Spleen (tissue), 11 donors: ENCODE data around the gene DOCK1. TPM values are rescaled to one million over a fixed set of nuclear protein-coding genes. Genes with fewer than 3 reads are reported as not detected.

Source experiments
- DNase-seq: peaks from one replicate; pipeline ENCODE4 v3.0.0-alpha.2; 2020
- H3K27ac ChIP-seq, 8 donors: fragments of 200-600 bp; sonication (generic) in 7 of 8; 1 replicate in 4 of 8; 2 replicates in 4 of 8; pipeline versions ENCODE4 v1.5.0 to v1.8.0; 2016 to 2021; ENCODE audit warnings: inconsistent platforms in 4 of 8, mild to moderate bottlenecking in 4 of 8, moderate library complexity in 1 of 8
- H3K27me3 ChIP-seq, 7 donors: fragments of 200-600 bp; sonication (generic) in 6 of 7; replicated peaks in 1 of 7; 1 replicate in 4 of 7; 2 replicates in 3 of 7; pipeline versions ENCODE4 v1.5.0 to v1.8.0; 2016 to 2021; ENCODE audit warnings: inconsistent platforms in 3 of 7, mild to moderate bottlenecking in 1 of 7
- H3K36me3 ChIP-seq, 6 donors: fragments of 200-600 bp; sonication (generic) in 5 of 6; 1 replicate in 4 of 6; 2 replicates in 2 of 6; pipeline versions ENCODE4 v1.5.0 to v1.8.0; 2016 to 2021; ENCODE audit warnings: inconsistent platforms in 2 of 6
- H3K4me1 ChIP-seq, 6 donors: fragments of 200-600 bp; sonication (generic) in 5 of 6; 1 replicate in 3 of 6; 2 replicates in 3 of 6; pipeline versions ENCODE4 v1.5.0 to v1.8.0; 2016 to 2021; ENCODE audit warnings: inconsistent platforms in 3 of 6
- H3K4me3 ChIP-seq, 8 donors: fragments of 200-600 bp; sonication (generic) in 7 of 8; 1 replicate in 4 of 8; 2 replicates in 4 of 8; pipeline versions ENCODE4 v1.5.0 to v1.8.0; 2016 to 2021; ENCODE audit warnings: inconsistent platforms in 4 of 8, mild to moderate bottlenecking in 4 of 8, moderate library complexity in 2 of 8
- H3K9me3 ChIP-seq, 8 donors: fragments of 200-600 bp; sonication (generic) in 7 of 8; 1 replicate in 4 of 8; 2 replicates in 4 of 8; pipeline versions ENCODE4 v1.5.0 to v1.8.0; 2016 to 2021; ENCODE audit warnings: inconsistent platforms in 4 of 8
- CTCF ChIP-seq, 11 experiments: fragments of 200-600 bp in 7 of 11; fragments of 450-650 bp in 4 of 11; sonication (generic) in 4 of 11; IDR thresholded peaks in 8 of 11; conservative IDR thresholded peaks in 3 of 11; 1 replicate in 7 of 11; 2 replicates in 4 of 11; pipeline versions ENCODE4 v1.4.0 to v1.8.0; 2016 to 2021; ENCODE audit warnings: antibody characterized with exemption in 11 of 11, inconsistent platforms in 4 of 11, mild to moderate bottlenecking in 1 of 11
- POLR2A ChIP-seq, 3 donors: fragments of 450-650 bp; IDR thresholded peaks; one replicate each; pipeline ENCODE4 v1.5.1; 2017; ENCODE audit warnings: antibody characterized with exemption in 3 of 3, mild to moderate bottlenecking in 1 of 3
- POLR2AphosphoS5 ChIP-seq, 3 donors: sonication (generic); formaldehyde crosslinking; IDR thresholded peaks; one replicate each; pipeline ENCODE4 v1.5.1; 2017; ENCODE audit warnings: antibody characterized with exemption in 3 of 3
- WGBS, 5 donors: extraction: QIAGEN DNeasy Blood & Tissue Kit in 3 of 5; methylation state at CpG; one replicate each; pipeline versions ENCODE4 v1.1.5 to v1.1.7; 2013 to 2018; 5-methylcytosine and 5-hydroxymethylcytosine counted together
- intact Hi-C: fragments of 100-400 bp; cut with DNase I; formaldehyde crosslinking; loops from one replicate; pipeline ENCODE4 v1.15.0; 2023; ENCODE audit warnings: low total_unique reads
- polyA plus RNA-seq, 3 donors: library from polyadenylated mRNA; stranded (reverse); fragments of 200-250 nt; gene quantifications; one replicate each; pipeline ENCODE4 v1.2.1, GENCODE V29; 2013
- total RNA-seq, 7 donors: library from RNA; depleted of rRNA in 3 of 7; stranded (reverse); fragments of >200 nt in 3 of 7; fragmentation: NEBNext Ultra II Directional in 4 of 7; extraction: Animal tissue kit (Norgen Biotek cat#: 25700) in 4 of 7; gene quantifications; one replicate each; pipeline versions ENCODE4 v1.1.0 to v1.2.1, GENCODE V29; 2016 to 2021
- donor health status: healthy with polysubstance abuse.
- donor health status: DM: no; HTN: no; CAD: no; lungs with moderate emphysema.
- donor health status: DM: no; HTN: no; CAD: no.
- donor health status: Bipolar disorder and iron deficiency.
- donor health status: healthy.
- donor health status: DM: no; HTN: no; CAD: no.
- donor health status: DM: yes; HTN: yes; CAD: no.

DOCK1 gene
- total and polyA plus RNA-seq, 10 donors = 2.2 to 40.5 (median 25.1) TPM

GRCh38 chr10:127073666-127074065 is 168.4 kb downstream of the DOCK1 start:
- TF ChIP-seq POLR2A (IDR thresholded peaks at IDR 0.05) (no peak), POLR2AphosphoS5 (IDR thresholded peaks at IDR 0.05) (no peak), CTCF (IDR thresholded peaks at IDR 0.05 in 8 of 11, conservative IDR thresholded peaks at IDR 0.05 in 3 of 11) (no peak)
- no peaks in the 10 kb centered on the region for H3K27me3 ChIP-seq
- 78 to 86% (median 81%) methylated on average over 3 of the region's 3 CpGs for WGBS, 5 donors
- intact Hi-C loops = no loop called here
- H3K4me1 ChIP-seq = no peaks in the 10 kb centered on the region
- peaks cover 0 to 39% (median 2%) of the 10 kb centered on the region in 6 donors for H3K36me3 ChIP-seq
- DNase-seq = no peak
- H3K4me3 ChIP-seq = no peak overlapping the region
- no peaks in the 10 kb centered on the region for H3K9me3 ChIP-seq
- H3K27ac ChIP-seq = no peak overlapping the region

GRCh38 chr10:127079392-127079791 is 174.2 kb downstream of the DOCK1 start:
- intact Hi-C loops = no loop called here

GRCh38 chr10:127080317-127080716 is 175.1 kb downstream of the DOCK1 start:
- peaks cover 0 to 8% (median 0%) of the 10 kb centered on the region in 8 donors for H3K9me3 ChIP-seq
- WGBS, 5 donors = 40 to 66% (median 52%) methylated on average over 4 of the region's 4 CpGs

More at GRCh38 chr10:127079392-127079791, 174.2 kb downstream of the DOCK1 start:
- TF ChIP-seq POLR2AphosphoS5 (IDR thresholded peaks at IDR 0.05) (no peak), POLR2A (IDR thresholded peaks at IDR 0.05) (no peak), CTCF (IDR thresholded peaks at IDR 0.05 in 8 of 11, conservative IDR thresholded peaks at IDR 0.05 in 3 of 11) (no peak)
- peaks cover 0 to 15% (median 0%) of the 10 kb centered on the region in 6 donors for H3K36me3 ChIP-seq
- no peaks in the 10 kb centered on the region for H3K27me3 ChIP-seq
- H3K4me3 ChIP-seq = no peak overlapping the region
- no peaks in the 10 kb centered on the region for H3K4me1 ChIP-seq
- peaks cover 0 to 8% (median 0%) of the 10 kb centered on the region in 8 donors for H3K9me3 ChIP-seq
- DNase-seq = no peak
- 89 to 95% (median 94%) methylated on average over 3 of the region's 3 CpGs for WGBS, 5 donors
- H3K27ac ChIP-seq = no peak overlapping the region

More at GRCh38 chr10:127080317-127080716, 175.1 kb downstream of the DOCK1 start:
- Histone ChIP-seq H3K27me3 (no peaks in the 10 kb centered on the region), H3K27ac (no peak overlapping the region), H3K4me3 (no peak overlapping the region), H3K36me3 (peaks cover 0 to 13% (median 0%) of the 10 kb centered on the region in 6 donors), H3K4me1 (no peaks in the 10 kb centered on the region)
- intact Hi-C loops = no loop called here
- TF ChIP-seq POLR2A (IDR thresholded peaks at IDR 0.05) (no peak), CTCF (IDR thresholded peaks at IDR 0.05 in 8 of 11, conservative IDR thresholded peaks at IDR 0.05 in 3 of 11) (no peak), POLR2AphosphoS5 (IDR thresholded peaks at IDR 0.05) (no peak)
- DNase-seq = no peak
